ENCODE data around the gene MCC.

The MCC gene

GRCh38 chr5:113216545-113216944 is 271.7 kb downstream of the MCC start:
- Histone ChIP-seq H4K8ac (ENCODE audit: low read length) (no peak overlapping the region), H3K9ac (ENCODE audit: low read length) (no peak overlapping the region), H3K4me1 (ENCODE audit: control insufficient read depth, insufficient read depth, low read depth, low read length) (peaks cover 11% of the 10 kb centered on the region), H3K79me1 (replicated peaks; ENCODE audit: low read length, poor library complexity, severe bottlenecking) (peaks cover 25% of the 10 kb centered on the region), H3K23ac (ENCODE audit: low read length in 2 of 2) (no peak overlapping the region), H2BK5ac (ENCODE audit: low read depth, low read length, poor library complexity, severe bottlenecking) (no peak overlapping the region), H2AK5ac (ENCODE audit: low read length, severe bottlenecking) (no peak overlapping the region), H3K18ac (ENCODE audit: low read depth in 1 of 2, low read length in 2 of 2) (no peak overlapping the region), H4K91ac (ENCODE audit: low read length) (no peak overlapping the region), H3K4ac (ENCODE audit: low read depth in 1 of 2, low read length in 2 of 2) (no peak overlapping the region), H2AFZ (ENCODE audit: low read depth, low read length) (no peak overlapping the region), H3K4me3 (ENCODE audit: insufficient read depth in 1 of 2, low read depth in 1 of 2, low read length in 2 of 2) (no peak overlapping the region), H3K36me3 (ENCODE audit: control insufficient read depth in 1 of 2, insufficient read depth in 2 of 2, low read depth in 1 of 2, low read length in 2 of 2) (no peaks in the 10 kb centered on the region), H3K27me3 (ENCODE audit: control insufficient read depth in 1 of 2, insufficient read depth in 1 of 2, low read length in 2 of 2) (no peaks in the 10 kb centered on the region), H2BK15ac (ENCODE audit: low read depth, poor library complexity, severe bottlenecking) (no peak overlapping the region), H3K27ac (ENCODE audit: low read length, poor library complexity, severe bottlenecking) (no peak overlapping the region), H3K9me3 (ENCODE audit: control insufficient read depth, low read length) (no peaks in the 10 kb centered on the region), H2BK120ac (ENCODE audit: low read depth, low read length) (no peak overlapping the region), H3K14ac (ENCODE audit: low read length in 2 of 2) (no peak overlapping the region), H3K4me2 (ENCODE audit: low read length, poor library complexity, severe bottlenecking) (no peak overlapping the region), H2BK12ac (ENCODE audit: low read length in 2 of 2) (no peak overlapping the region)
- 100% methylated on average over 2 of the region's 3 CpGs for whole genome bisulfite sequencing
- DNase-seq, result no peak

- H3K4me1 ChIP-seq (ENCODE audit: control insufficient read depth, insufficient read depth, low read depth, low read length), result peaks cover 11% of the 10 kb centered on the region
- peak overlapping the region; percentile 15 for H3K27ac ChIP-seq (ENCODE audit: low read length, poor library complexity, severe bottlenecking)
- H3K23ac ChIP-seq (ENCODE audit: low read length in 2 of 2), result no peak overlapping the region
- H3K9me3 ChIP-seq (ENCODE audit: control insufficient read depth, low read length), result no peaks in the 10 kb centered on the region
- H2AFZ ChIP-seq (ENCODE audit: low read depth, low read length), result no peak overlapping the region
- no peak overlapping the region for H2BK5ac ChIP-seq (ENCODE audit: low read depth, low read length, poor library complexity, severe bottlenecking)
- no peak overlapping the region for H4K8ac ChIP-seq (ENCODE audit: low read length)
- no peak overlapping the region for H2BK15ac ChIP-seq (ENCODE audit: low read depth, poor library complexity, severe bottlenecking)
- H3K4me3 ChIP-seq (ENCODE audit: insufficient read depth in 1 of 2, low read depth in 1 of 2, low read length in 2 of 2), result no peak overlapping the region
- H2BK12ac ChIP-seq (ENCODE audit: low read length in 2 of 2), result no peak overlapping the region
- no peak overlapping the region for H4K91ac ChIP-seq (ENCODE audit: low read length)
- peak; percentile 57 for DNase-seq
- no peaks in the 10 kb centered on the region for H3K27me3 ChIP-seq (ENCODE audit: control insufficient read depth in 1 of 2, insufficient read depth in 1 of 2, low read length in 2 of 2)
- no peak overlapping the region for H3K4me2 ChIP-seq (ENCODE audit: low read length, poor library complexity, severe bottlenecking)
- H3K79me1 ChIP-seq (replicated peaks; ENCODE audit: low read length, poor library complexity, severe bottlenecking), result peaks cover 25% of the 10 kb centered on the region
- 78% methylated on average over 6 of the region's 9 CpGs for WGBS
- peak overlapping the region in 1 of 2 experiments; percentile 53 for H3K18ac ChIP-seq (ENCODE audit: low read depth in 1 of 2, low read length in 2 of 2)
- H3K14ac ChIP-seq (ENCODE audit: low read length in 2 of 2), result no peak overlapping the region
- H2AK5ac ChIP-seq (ENCODE audit: low read length, severe bottlenecking), result peak overlapping the region; percentile 22
- no peak overlapping the region for H2BK120ac ChIP-seq (ENCODE audit: low read depth, low read length)
- no peaks in the 10 kb centered on the region for H3K36me3 ChIP-seq (ENCODE audit: control insufficient read depth in 1 of 2, insufficient read depth in 2 of 2, low read depth in 1 of 2, low read length in 2 of 2)
- H3K9ac ChIP-seq (ENCODE audit: low read length), result no peak overlapping the region
- no peak overlapping the region for H3K4ac ChIP-seq (ENCODE audit: low read depth in 1 of 2, low read length in 2 of 2)
These were observed 272.7 kb downstream of the MCC start for GRCh38 chr5:113215401-113216060.

- peak overlapping the region; percentile 45 for H2AK5ac ChIP-seq (ENCODE audit: low read length, severe bottlenecking)
- no peaks in the 10 kb centered on the region for H3K36me3 ChIP-seq (ENCODE audit: control insufficient read depth in 1 of 2, insufficient read depth in 2 of 2, low read depth in 1 of 2, low read length in 2 of 2)
- WGBS, result 100% methylated on average over 1 of the region's 1 CpG
- H3K9me3 ChIP-seq (ENCODE audit: control insufficient read depth, low read length), result no peaks in the 10 kb centered on the region
- H2BK120ac ChIP-seq (ENCODE audit: low read depth, low read length), result no peak overlapping the region
- H3K9ac ChIP-seq (ENCODE audit: low read length), result no peak overlapping the region
- no peak overlapping the region for H3K18ac ChIP-seq (ENCODE audit: low read depth in 1 of 2, low read length in 2 of 2)
- peaks cover 11% of the 10 kb centered on the region for H3K4me1 ChIP-seq (ENCODE audit: control insufficient read depth, insufficient read depth, low read depth, low read length)
- no peak overlapping the region for H3K4me3 ChIP-seq (ENCODE audit: insufficient read depth in 1 of 2, low read depth in 1 of 2, low read length in 2 of 2)
- no peak overlapping the region for H3K4me2 ChIP-seq (ENCODE audit: low read length, poor library complexity, severe bottlenecking)
- no peaks in the 10 kb centered on the region for H3K27me3 ChIP-seq (ENCODE audit: control insufficient read depth in 1 of 2, insufficient read depth in 1 of 2, low read length in 2 of 2)
- H3K14ac ChIP-seq (ENCODE audit: low read length in 2 of 2), result no peak overlapping the region
- no peak for DNase-seq
- H2BK5ac ChIP-seq (ENCODE audit: low read depth, low read length, poor library complexity, severe bottlenecking), result no peak overlapping the region
- H3K27ac ChIP-seq (ENCODE audit: low read length, poor library complexity, severe bottlenecking), result no peak overlapping the region
- no peak overlapping the region for H4K8ac ChIP-seq (ENCODE audit: low read length)
- no peak overlapping the region for H2AFZ ChIP-seq (ENCODE audit: low read depth, low read length)
- no peak overlapping the region for H2BK15ac ChIP-seq (ENCODE audit: low read depth, poor library complexity, severe bottlenecking)
- no peak overlapping the region for H2BK12ac ChIP-seq (ENCODE audit: low read length in 2 of 2)
- H3K79me1 ChIP-seq (replicated peaks; ENCODE audit: low read length, poor library complexity, severe bottlenecking), result peaks cover 25% of the 10 kb centered on the region
- H4K91ac ChIP-seq (ENCODE audit: low read length), result no peak overlapping the region
- H3K23ac ChIP-seq (ENCODE audit: low read length in 2 of 2), result no peak overlapping the region
- no peak overlapping the region for H3K4ac ChIP-seq (ENCODE audit: low read depth in 1 of 2, low read length in 2 of 2)
These were observed 273.5 kb downstream of the MCC start for GRCh38 chr5:113214606-113215323.

GRCh38 chr5:113213551-113214425 is 274.5 kb downstream of the MCC start:
- H3K4ac ChIP-seq (ENCODE audit: low read depth in 1 of 2, low read length in 2 of 2), result no peak overlapping the region
- H2BK12ac ChIP-seq (ENCODE audit: low read length in 2 of 2), result no peak overlapping the region
- H2AK5ac ChIP-seq (ENCODE audit: low read length, severe bottlenecking), result no peak overlapping the region
- no peak overlapping the region for H3K4me3 ChIP-seq (ENCODE audit: insufficient read depth in 1 of 2, low read depth in 1 of 2, low read length in 2 of 2)
- peaks cover 28% of the 10 kb centered on the region for H3K79me1 ChIP-seq (replicated peaks; ENCODE audit: low read length, poor library complexity, severe bottlenecking)
- H3K9ac ChIP-seq (ENCODE audit: low read length), result no peak overlapping the region
- no peak overlapping the region for H3K18ac ChIP-seq (ENCODE audit: low read depth in 1 of 2, low read length in 2 of 2)
- H3K23ac ChIP-seq (ENCODE audit: low read length in 2 of 2), result peak overlapping the region in 1 of 2 experiments; percentile 10
- H3K4me2 ChIP-seq (ENCODE audit: low read length, poor library complexity, severe bottlenecking), result no peak overlapping the region
- no peak overlapping the region for H2BK15ac ChIP-seq (ENCODE audit: low read depth, poor library complexity, severe bottlenecking)
- no peaks in the 10 kb centered on the region for H3K36me3 ChIP-seq (ENCODE audit: control insufficient read depth in 1 of 2, insufficient read depth in 2 of 2, low read depth in 1 of 2, low read length in 2 of 2)
- no peak overlapping the region for H4K91ac ChIP-seq (ENCODE audit: low read length)
- WGBS, result 84% methylated on average over 14 of the region's 14 CpGs
- no peak overlapping the region for H4K8ac ChIP-seq (ENCODE audit: low read length)
- no peak overlapping the region for H3K14ac ChIP-seq (ENCODE audit: low read length in 2 of 2)
- DNase-seq, result no peak
- H2BK5ac ChIP-seq (ENCODE audit: low read depth, low read length, poor library complexity, severe bottlenecking), result no peak overlapping the region
- H3K27me3 ChIP-seq (ENCODE audit: control insufficient read depth in 1 of 2, insufficient read depth in 1 of 2, low read length in 2 of 2), result no peaks in the 10 kb centered on the region
- H3K4me1 ChIP-seq (ENCODE audit: control insufficient read depth, insufficient read depth, low read depth, low read length), result peaks cover 11% of the 10 kb centered on the region
- H2AFZ ChIP-seq (ENCODE audit: low read depth, low read length), result no peak overlapping the region
- H3K9me3 ChIP-seq (ENCODE audit: control insufficient read depth, low read length), result no peaks in the 10 kb centered on the region
- no peak overlapping the region for H3K27ac ChIP-seq (ENCODE audit: low read length, poor library complexity, severe bottlenecking)
- no peak overlapping the region for H2BK120ac ChIP-seq (ENCODE audit: low read depth, low read length)
